Trophoblast cell (in vitro differentiated cells and primary cell): Measurements from ENCODE around the gene HEBP2.

Experiments
- DNase-seq, 2 donors: peaks; one replicate each; pipeline ENCODE4 v3.0.0-alpha.2; 2016
- H2AFZ ChIP-seq: 2 replicates; pipeline ENCODE4 v1.6.1; 2013; ENCODE audit warnings: low read length, moderate library complexity, mild to moderate bottlenecking; ENCODE audit not compliant: insufficient read depth, poor library complexity
- H2AK5ac ChIP-seq: 2 replicates; pipeline ENCODE4 v1.6.1; 2013; ENCODE audit warnings: mild to moderate bottlenecking, low read length
- H2BK120ac ChIP-seq: 2 replicates; pipeline ENCODE4 v1.6.1; 2013; ENCODE audit warnings: low read length, mild to moderate bottlenecking, moderate library complexity; ENCODE audit not compliant: insufficient read depth, poor library complexity
- H2BK12ac ChIP-seq: 2 replicates; pipeline ENCODE4 v1.6.1; 2013; ENCODE audit warnings: mild to moderate bottlenecking, low read length, moderate library complexity
- H2BK5ac ChIP-seq: 2 replicates; pipeline ENCODE4 v1.6.1; 2013; ENCODE audit warnings: low read length, low read depth, moderate library complexity, mild to moderate bottlenecking; ENCODE audit not compliant: poor library complexity
- H3K14ac ChIP-seq: 2 replicates; pipeline ENCODE4 v1.6.1; 2013; ENCODE audit warnings: mild to moderate bottlenecking, low read length
- H3K18ac ChIP-seq: 2 replicates; pipeline ENCODE4 v1.6.1; 2013; ENCODE audit warnings: mild to moderate bottlenecking, low read length
- H3K23ac ChIP-seq: 2 replicates; pipeline ENCODE4 v1.6.1; 2013; ENCODE audit warnings: low read length
- H3K27ac ChIP-seq: 2 replicates; pipeline ENCODE4 v1.5.1; 2013; ENCODE audit warnings: low read depth, mild to moderate bottlenecking, inconsistent platforms, low read length, moderate library complexity
- H3K27me3 ChIP-seq: 2 replicates; pipeline ENCODE4 v1.6.1; 2013; ENCODE audit warnings: inconsistent platforms, mild to moderate bottlenecking, low read length, moderate library complexity; ENCODE audit not compliant: insufficient read depth
- H3K36me3 ChIP-seq, 2 experiments: 1 replicate in 1 of 2; 2 replicates in 1 of 2; pipeline ENCODE4 v1.6.1; 2013; ENCODE audit warnings: low read length in 2 of 2, mild to moderate bottlenecking in 2 of 2, moderate library complexity in 1 of 2; ENCODE audit not compliant: insufficient read depth in 2 of 2, control insufficient read depth in 1 of 2
- H3K4ac ChIP-seq: 2 replicates; pipeline ENCODE4 v1.6.1; 2013; ENCODE audit warnings: low read depth, mild to moderate bottlenecking, low read length, moderate library complexity
- H3K4me1 ChIP-seq, 2 experiments: 1 replicate in 1 of 2; 2 replicates in 1 of 2; pipeline ENCODE4 v1.6.1; 2013; ENCODE audit warnings: low read length in 2 of 2, mild to moderate bottlenecking in 2 of 2, moderate library complexity in 1 of 2; ENCODE audit not compliant: insufficient read depth in 2 of 2, control insufficient read depth in 1 of 2
- H3K4me2 ChIP-seq: 2 replicates; pipeline ENCODE4 v1.6.1; 2013; ENCODE audit warnings: inconsistent platforms, mild to moderate bottlenecking, low read length, moderate library complexity
- H3K4me3 ChIP-seq: 2 replicates; pipeline ENCODE4 v1.5.1; 2013; ENCODE audit warnings: mild to moderate bottlenecking, low read depth, low read length, inconsistent platforms
- H3K79me1 ChIP-seq: one replicate; pipeline ENCODE4 v1.6.1; 2013; ENCODE audit warnings: low read length
- H3K79me2 ChIP-seq: 2 replicates; pipeline ENCODE4 v1.6.1; 2013; ENCODE audit warnings: low read length, mild to moderate bottlenecking; ENCODE audit not compliant: control insufficient read depth, insufficient read depth, poor library complexity
- H3K9ac ChIP-seq: 2 replicates; pipeline ENCODE4 v1.6.1; 2013; ENCODE audit warnings: mild to moderate bottlenecking, low read length
- H3K9me3 ChIP-seq: 2 replicates; pipeline ENCODE4 v1.6.1; 2013; ENCODE audit warnings: low read depth, mild to moderate bottlenecking, control low read depth, inconsistent platforms, low read length; ENCODE audit not compliant: insufficient read depth
- H4K12ac ChIP-seq: 2 replicates; pipeline ENCODE4 v1.6.1; 2013; ENCODE audit warnings: low read depth, mild to moderate bottlenecking, low read length, moderate library complexity
- H4K8ac ChIP-seq: 2 replicates; pipeline ENCODE4 v1.6.1; 2013; ENCODE audit warnings: low read depth, mild to moderate bottlenecking, low read length, moderate library complexity
- H4K91ac ChIP-seq: one replicate; pipeline ENCODE4 v1.6.1; 2013; ENCODE audit warnings: low read depth, mild to moderate bottlenecking, low read length, moderate library complexity
- WGBS: extraction: QIAGEN DNeasy Blood & Tissue Kit; methylation state at CpG from one replicate; pipeline ENCODE4 v1.1.7; 2013; ENCODE audit warnings: missing lambda C conversion rate; ENCODE audit not compliant: insufficient read length, insufficient coverage; ENCODE audit errors: extremely low coverage; 5-methylcytosine and 5-hydroxymethylcytosine counted together

The HEBP2 gene

GRCh38 chr6:138404666-138405337 lies 779 bp downstream of the HEBP2 start:
- Histone ChIP-seq H4K12ac (peak overlapping the region; percentile 79), H4K91ac (peak overlapping the region; percentile 93), H3K14ac (peak overlapping the region; percentile 78), H3K18ac (peak overlapping the region; percentile 64), H3K9me3 (peaks cover 1% of the 10 kb centered on the region), H3K23ac (peak overlapping the region; percentile 13), H4K8ac (peak overlapping the region; percentile 77), H3K79me1 (peaks cover 18% of the 10 kb centered on the region), H2BK120ac (peak overlapping the region; percentile 9), H2BK12ac (peak overlapping the region; percentile 5), H3K4me3 (peak overlapping the region; percentile 87), H2BK5ac (peak overlapping the region; percentile 65), H3K36me3 (peaks cover 10 to 28% of the 10 kb centered on the region in 2 experiments), H3K27ac (peak overlapping the region; percentile 75), H3K4me1 (peaks cover 4 to 6% of the 10 kb centered on the region in 2 experiments), H2AFZ (peak overlapping the region; percentile 65), H3K4ac (peak overlapping the region; percentile 22), H3K27me3 (no peaks in the 10 kb centered on the region), H3K4me2 (peak overlapping the region; percentile 83), H3K9ac (peak overlapping the region; percentile 89), H3K79me2 (peaks cover 17% of the 10 kb centered on the region), H2AK5ac (peak overlapping the region; percentile 4)
- no CpG with 5 or more reads among the region's 35 CpGs for WGBS
- DNase-seq: peak in 1 of 2 donors; percentile 53

DNA sequence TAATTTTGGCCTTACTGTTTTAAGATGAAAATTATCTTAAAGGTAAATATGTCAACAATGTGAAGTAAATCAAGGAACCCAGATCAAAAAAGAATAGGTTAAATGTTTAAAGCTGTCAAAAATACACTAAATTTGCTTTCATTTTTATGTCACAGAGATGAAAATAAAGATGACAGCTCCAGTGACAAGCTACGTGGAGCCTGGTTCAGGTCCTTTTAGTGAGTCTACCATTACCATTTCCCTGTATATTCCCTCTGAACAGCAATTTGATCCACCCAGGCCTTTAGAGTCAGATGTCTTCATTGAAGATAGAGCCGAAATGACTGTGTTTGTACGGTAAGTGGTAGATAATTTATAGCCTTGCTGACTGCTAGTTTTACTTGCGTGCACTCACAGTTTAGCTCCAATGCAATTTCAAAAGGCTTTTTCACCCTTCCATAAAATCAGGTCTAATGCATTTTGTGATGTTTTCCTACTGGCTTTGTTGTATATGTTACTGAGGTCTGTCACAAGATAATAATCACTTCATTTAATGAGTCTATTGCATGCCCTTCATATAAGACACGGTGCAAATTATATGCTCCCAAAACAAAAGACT lies 1.9 kb downstream of the HEBP2 start:
- H3K18ac ChIP-seq: no peak overlapping the region
- no peak overlapping the region for H2AK5ac ChIP-seq
- H3K4ac ChIP-seq: no peak overlapping the region
- no peak overlapping the region for H3K9ac ChIP-seq
- H2AFZ ChIP-seq: no peak overlapping the region
- no peak for DNase-seq
- H3K36me3 ChIP-seq: peaks cover 10 to 31% of the 10 kb centered on the region in 2 experiments
- H3K23ac ChIP-seq: no peak overlapping the region
- no peaks in the 10 kb centered on the region for H3K27me3 ChIP-seq
- H3K14ac ChIP-seq: no peak overlapping the region
- H3K4me2 ChIP-seq: no peak overlapping the region
- no peak overlapping the region for H3K4me3 ChIP-seq
- no peak overlapping the region for H4K12ac ChIP-seq
- H2BK5ac ChIP-seq: no peak overlapping the region
- H3K27ac ChIP-seq: no peak overlapping the region
- no peak overlapping the region for H2BK120ac ChIP-seq
- peaks cover 1% of the 10 kb centered on the region for H3K9me3 ChIP-seq
- no CpG with 5 or more reads among the region's 5 CpGs for WGBS
- H4K8ac ChIP-seq: no peak overlapping the region
- H3K79me2 ChIP-seq: peaks cover 17% of the 10 kb centered on the region
- no peak overlapping the region for H2BK12ac ChIP-seq
- H3K4me1 ChIP-seq: peaks cover 4 to 6% of the 10 kb centered on the region in 2 experiments
- H4K91ac ChIP-seq: no peak overlapping the region
- peaks cover 18% of the 10 kb centered on the region for H3K79me1 ChIP-seq

- Histone ChIP-seq H3K4me2 (no peak overlapping the region), H3K4me1 (peaks cover 4 to 6% of the 10 kb centered on the region in 2 experiments), H3K4me3 (no peak overlapping the region), H3K9ac (no peak overlapping the region), H4K8ac (no peak overlapping the region), H3K79me2 (peaks cover 17% of the 10 kb centered on the region), H4K91ac (no peak overlapping the region), H3K79me1 (peaks cover 18% of the 10 kb centered on the region), H3K27me3 (no peaks in the 10 kb centered on the region), H4K12ac (no peak overlapping the region), H2BK120ac (no peak overlapping the region), H3K18ac (no peak overlapping the region), H2AK5ac (no peak overlapping the region), H3K36me3 (peaks cover 10 to 31% of the 10 kb centered on the region in 2 experiments), H2BK12ac (no peak overlapping the region), H2BK5ac (no peak overlapping the region), H3K4ac (no peak overlapping the region), H3K23ac (no peak overlapping the region), H3K9me3 (peaks cover 1% of the 10 kb centered on the region), H3K14ac (no peak overlapping the region), H3K27ac (no peak overlapping the region), H2AFZ (no peak overlapping the region)
- DNase-seq: peak in 1 of 2 donors; percentile 36
- WGBS: no CpG with 5 or more reads among the region's 2 CpGs
Measured at GRCh38 chr6:138406443-138406842, 2.4 kb downstream of the HEBP2 start.

DNA sequence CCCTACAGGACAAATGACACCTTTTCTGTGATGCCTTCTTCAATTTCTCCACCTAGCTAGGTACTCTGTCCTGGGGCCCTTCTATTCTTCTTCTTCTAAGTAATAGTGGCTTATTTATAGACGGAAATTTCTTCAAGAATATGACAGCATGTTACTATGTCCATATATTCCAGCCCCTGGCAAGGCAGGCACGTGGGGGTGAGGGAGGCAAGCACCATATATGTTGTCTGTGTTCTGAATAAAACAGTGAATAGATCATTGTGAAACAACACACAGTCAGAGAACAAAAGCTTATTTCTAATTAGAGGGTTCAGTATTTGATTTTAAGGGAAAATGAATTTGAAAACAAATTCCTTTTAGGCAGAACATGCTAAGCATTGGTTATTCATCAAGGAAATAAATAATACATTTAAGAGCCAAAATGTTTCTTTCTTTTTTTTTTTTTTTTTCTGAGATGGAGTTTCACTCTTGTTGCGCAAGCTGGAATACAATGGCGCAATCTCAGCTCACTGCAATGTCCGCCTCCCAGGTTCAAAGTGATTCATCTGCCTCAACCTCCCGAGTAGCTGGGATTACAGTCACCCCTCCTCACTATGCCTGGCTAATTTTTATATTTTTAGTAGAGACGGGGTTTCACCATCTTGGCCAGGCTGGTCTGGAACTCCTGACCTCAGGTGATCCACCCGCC lies 6.2 kb downstream of the HEBP2 start:
- H4K12ac ChIP-seq: no peak overlapping the region
- H2BK12ac ChIP-seq: no peak overlapping the region
- H3K79me1 ChIP-seq: no peaks in the 10 kb centered on the region
- H3K27me3 ChIP-seq: no peaks in the 10 kb centered on the region
- no peak overlapping the region for H3K14ac ChIP-seq
- H2AK5ac ChIP-seq: no peak overlapping the region
- H3K18ac ChIP-seq: no peak overlapping the region
- H4K91ac ChIP-seq: no peak overlapping the region
- WGBS: no CpG with 5 or more reads among the region's 8 CpGs
- no peaks in the 10 kb centered on the region for H3K79me2 ChIP-seq
- peaks cover 27 to 56% of the 10 kb centered on the region in 2 experiments for H3K36me3 ChIP-seq
- no peak overlapping the region for H3K9ac ChIP-seq
- no peak overlapping the region for H2AFZ ChIP-seq
- no peak overlapping the region for H2BK120ac ChIP-seq
- no peak overlapping the region for H2BK5ac ChIP-seq
- no peak overlapping the region for H3K23ac ChIP-seq
- H4K8ac ChIP-seq: no peak overlapping the region
- H3K4me2 ChIP-seq: no peak overlapping the region
- peak in 1 of 2 donors; percentile 74 for DNase-seq
- no peaks in the 10 kb centered on the region for H3K4me1 ChIP-seq
- no peak overlapping the region for H3K4ac ChIP-seq
- peaks cover 4% of the 10 kb centered on the region for H3K9me3 ChIP-seq
- no peak overlapping the region for H3K4me3 ChIP-seq
- H3K27ac ChIP-seq: no peak overlapping the region
